ENCODE results near the gene IL13RA1. TPM values are rescaled to one million over a fixed set of nuclear protein-coding genes. Genes with fewer than 3 reads are reported as not detected.

Gene IL13RA1
- total RNA-seq, 1 experiment from 2014 or later: 28.2 TPM

Other genes starting within 250 kb of the IL13RA1 start
- gene DOCK11, start 231.8 kb upstream of the IL13RA1 start, total RNA-seq (2021; ENCODE audit: unreplicated experiment): 0.59 TPM
- gene ZCCHC12, start 96.2 kb downstream of the IL13RA1 start, total RNA-seq (2021; ENCODE audit: unreplicated experiment): 0.89 TPM
- 3.1 TPM for gene LONRF3, start 247.0 kb downstream of the IL13RA1 start, total RNA-seq (2021; ENCODE audit: unreplicated experiment)